Testis (tissue), 2 donors: ENCODE data around the gene CD300LG.

Experiments used
- CTCF ChIP-seq, 3 experiments: fragments of 450-650 bp in 2 of 3; fragments of 200-600 bp in 1 of 3; sonication (generic) in 1 of 3; IDR thresholded peaks; one replicate each; pipeline ENCODE4 v1.5.1; 2016 to 2019; ENCODE audit warnings: antibody characterized with exemption in 3 of 3, mild to moderate bottlenecking in 2 of 3, moderate library complexity in 1 of 3
- POLR2A ChIP-seq: fragments of 450-650 bp; IDR thresholded peaks from one replicate; pipeline ENCODE4 v1.6.1; 2017; ENCODE audit warnings: antibody characterized with exemption, mild to moderate bottlenecking, moderate library complexity

DNA sequence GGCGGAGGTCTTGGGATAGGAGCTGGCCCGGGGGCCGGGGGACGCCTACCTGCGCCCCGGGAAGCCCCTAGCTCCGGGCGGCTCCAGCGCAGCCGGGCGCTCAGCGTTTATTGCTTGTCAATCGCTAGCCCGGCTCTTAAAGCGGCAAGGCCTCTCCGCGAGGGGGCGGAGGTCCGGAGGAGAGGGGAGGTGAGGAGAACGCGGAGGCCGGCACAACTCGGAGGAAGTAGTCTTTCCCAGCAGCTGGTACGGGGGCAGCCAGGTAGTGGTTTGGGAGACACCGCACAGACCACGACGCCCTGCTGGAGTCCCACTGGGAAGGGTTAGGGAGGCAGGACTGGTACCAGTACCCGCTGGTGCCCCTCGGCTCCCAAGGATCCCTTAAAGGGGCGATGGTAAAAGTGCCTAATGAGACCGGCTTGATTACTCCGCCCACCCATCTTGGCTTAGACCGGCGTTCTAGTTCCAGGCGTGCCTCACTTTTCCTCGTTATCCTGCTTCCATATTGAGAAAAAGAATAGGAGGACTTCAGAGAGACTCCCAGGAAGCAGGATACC, 60.5 kb downstream of the CD300LG start, which contains the start of gene MPP2:
- TF ChIP-seq CTCF (IDR thresholded peaks at IDR 0.05), result peak in 1 of 3 experiments; percentile 24
- no peak for TF ChIP-seq POLR2A
